Peyer's patch (tissue), 4 donors: ENCODE measurements around the gene SLC7A8.

Experiments
- CTCF ChIP-seq, 6 experiments: fragments of 450-650 bp in 4 of 6; fragments of 200-600 bp in 2 of 6; sonication (generic) in 1 of 6; IDR thresholded peaks; one replicate each; pipeline ENCODE4 v1.5.1; 2017 to 2019; ENCODE audit warnings: antibody characterized with exemption in 6 of 6, mild to moderate bottlenecking in 3 of 6, moderate library complexity in 1 of 6
- POLR2A ChIP-seq, 2 donors: fragments of 450-650 bp; IDR thresholded peaks; one replicate each; pipeline ENCODE4 v1.5.1; 2017; ENCODE audit warnings: antibody characterized with exemption in 2 of 2, mild to moderate bottlenecking in 2 of 2, moderate library complexity in 2 of 2

DNA sequence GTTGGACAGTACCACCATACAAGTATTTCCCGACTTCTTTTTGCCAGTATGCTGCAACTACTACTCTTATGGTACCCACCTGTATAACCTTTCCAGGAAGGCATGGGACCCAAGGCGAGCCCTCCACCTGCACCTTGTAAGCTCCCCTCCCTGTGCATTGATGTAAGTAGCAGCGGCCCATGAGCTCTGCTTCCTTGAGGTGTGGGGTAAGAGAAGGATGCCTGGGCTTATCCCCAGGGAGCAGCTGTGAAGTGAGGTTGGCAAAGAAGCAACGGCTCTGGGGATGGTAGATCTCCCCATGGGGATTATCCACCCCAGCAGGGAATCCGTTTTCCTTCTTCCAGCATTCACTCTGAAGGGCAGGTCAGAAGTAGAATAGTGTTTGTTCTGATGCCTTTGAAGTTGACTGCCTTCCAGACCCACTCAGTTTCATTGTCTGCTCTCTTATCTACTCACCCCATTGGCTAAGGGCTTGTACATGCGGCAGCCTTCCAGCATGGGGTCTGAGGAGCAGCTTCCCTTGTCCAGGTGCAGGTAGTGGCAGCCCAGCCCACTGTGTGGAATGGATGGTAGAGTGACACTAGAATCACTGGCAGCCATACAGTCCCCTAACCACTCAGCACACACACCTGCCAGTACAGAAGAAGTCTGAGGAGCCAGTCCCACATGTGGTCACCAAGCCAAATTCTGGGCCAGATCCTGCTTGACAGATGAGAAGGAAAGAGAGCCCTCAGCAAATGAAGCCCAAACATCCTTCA, 82.1 kb downstream of the SLC7A8 start:
- TF ChIP-seq CTCF (IDR thresholded peaks at IDR 0.05) (no peak), POLR2A (IDR thresholded peaks at IDR 0.05) (no peak)
